Immature natural killer cell (primary cell): ENCODE measurements around the gene EMSY. TPM values are rescaled to one million over a fixed set of nuclear protein-coding genes. Genes with fewer than 3 reads are reported as not detected.
"Not testable (repeated sequence)": the region's sequence is repeated elsewhere in the genome, so short reads cannot be mapped to it uniquely, and the experiment has no call there.

Experiments
- DNase-seq, 3 donors: peaks; one replicate each; pipeline ENCODE4 v3.0.0; 2022; ENCODE audit warnings: mixed read lengths in 1 of 3
- H3K27ac Mint-ChIP-seq, 6 donors: one replicate each; pipeline ENCODE4 v1.8.0; 2020; ENCODE audit warnings: mixed read lengths in 6 of 6, mild to moderate bottlenecking in 5 of 6, inconsistent platforms in 4 of 6, moderate library complexity in 3 of 6
- H3K27me3 Mint-ChIP-seq, 3 donors: one replicate each; pipeline ENCODE4 v1.8.0; 2020 to 2021; ENCODE audit warnings: low read depth in 3 of 3, mild to moderate bottlenecking in 3 of 3, mixed read lengths in 3 of 3, moderate library complexity in 3 of 3, inconsistent platforms in 1 of 3
- H3K36me3 Mint-ChIP-seq, 3 donors: one replicate each; pipeline ENCODE4 v1.8.0; 2020; ENCODE audit warnings: mixed read lengths in 3 of 3, inconsistent platforms in 2 of 3, mild to moderate bottlenecking in 2 of 3
- H3K4me1 Mint-ChIP-seq, 2 donors: one replicate each; pipeline ENCODE4 v1.8.0; 2020; ENCODE audit warnings: inconsistent platforms in 2 of 2, mild to moderate bottlenecking in 2 of 2, mixed read lengths in 2 of 2, moderate library complexity in 1 of 2
- H3K4me3 Mint-ChIP-seq, 5 donors: one replicate each; pipeline ENCODE4 v1.8.0; 2020; ENCODE audit warnings: mild to moderate bottlenecking in 5 of 5, mixed read lengths in 5 of 5, inconsistent platforms in 3 of 5, moderate library complexity in 3 of 5
- H3K9me3 Mint-ChIP-seq, 6 donors: one replicate each; pipeline ENCODE4 v1.8.0; 2020; ENCODE audit warnings: mild to moderate bottlenecking in 6 of 6, mixed read lengths in 6 of 6, inconsistent platforms in 4 of 6, moderate library complexity in 3 of 6
- polyA plus RNA-seq, 3 donors: library from polyadenylated mRNA; unstranded; fragments of 300-500 nt; fragmentation: Illumina TruSeq; gene quantifications; one replicate each; pipeline ENCODE4 v1.2.3, GENCODE V29; 2021

Gene EMSY
- polyA plus RNA-seq, 3 donors from 2014 or later: 14.4 to 16.9 (median 15.5) TPM

- no peaks in the 10 kb centered on the region for H3K9me3 Mint-ChIP-seq
- no peaks in the 10 kb centered on the region for H3K4me1 Mint-ChIP-seq
- no peaks in the 10 kb centered on the region for H3K36me3 Mint-ChIP-seq
Observed at GRCh38 chr11:76577226-76577920, 132.6 kb downstream of the EMSY start.

GRCh38 chr11:76577921-76578653 lies 133.3 kb downstream of the EMSY start:
- Mint-ChIP-seq H3K4me3 (no peak overlapping the region), H3K36me3 (no peaks in the 10 kb centered on the region), H3K9me3 (no peaks in the 10 kb centered on the region), H3K27me3 (peaks cover 2 to 7% (median 6%) of the 10 kb centered on the region in 3 donors), H3K4me1 (no peaks in the 10 kb centered on the region), H3K27ac (no peak overlapping the region)
- no peak for DNase-seq

More at GRCh38 chr11:76577226-76577920, 132.6 kb downstream of the EMSY start:
- no peak for DNase-seq
- H3K27me3 Mint-ChIP-seq: peaks cover 2 to 7% (median 6%) of the 10 kb centered on the region in 3 donors
- no peak overlapping the region for H3K4me3 Mint-ChIP-seq
- H3K27ac Mint-ChIP-seq: no peak overlapping the region

- no peak for DNase-seq
- Mint-ChIP-seq H3K9me3 (no peaks in the 10 kb centered on the region), H3K4me3 (no peak overlapping the region), H3K27me3 (peaks cover under 1 to 6% (median 6%) of the 10 kb centered on the region in 3 donors), H3K27ac (no peak overlapping the region), H3K4me1 (no peaks in the 10 kb centered on the region), H3K36me3 (no peaks in the 10 kb centered on the region)
Observed at GRCh38 chr11:76578654-76579055, 133.8 kb downstream of the EMSY start.

- Mint-ChIP-seq H3K27me3 (peaks cover 0 to 6% (median 4%) of the 10 kb centered on the region in 3 donors), H3K4me1 (no peaks in the 10 kb centered on the region), H3K4me3 (no peak overlapping the region), H3K36me3 (no peaks in the 10 kb centered on the region), H3K9me3 (no peaks in the 10 kb centered on the region), H3K27ac (no peak overlapping the region)
- DNase-seq: no peak
Observed at GRCh38 chr11:76579056-76579751, 134.4 kb downstream of the EMSY start.

GRCh38 chr11:76579752-76580151 lies 134.9 kb downstream of the EMSY start:
- no peak for DNase-seq
- Mint-ChIP-seq H3K36me3 (no peaks in the 10 kb centered on the region), H3K27ac (no peak overlapping the region), H3K9me3 (no peaks in the 10 kb centered on the region), H3K27me3 (peaks cover 0 to 6% (median 4%) of the 10 kb centered on the region in 3 donors), H3K4me1 (no peaks in the 10 kb centered on the region), H3K4me3 (no peak overlapping the region)

- not testable (repeated sequence) for H3K4me1 Mint-ChIP-seq, H3K4me3 Mint-ChIP-seq, DNase-seq, H3K27me3 Mint-ChIP-seq, H3K27ac Mint-ChIP-seq, H3K9me3 Mint-ChIP-seq, H3K36me3 Mint-ChIP-seq
Observed at GRCh38 chr11:76582471-76582870, 137.7 kb downstream of the EMSY start.

GRCh38 chr11:76587820-76588454 lies 143.1 kb downstream of the EMSY start:
- peaks cover 0 to 4% (median 3%) of the 10 kb centered on the region in 3 donors for H3K27me3 Mint-ChIP-seq

GRCh38 chr11:76588455-76589325 lies 143.9 kb downstream of the EMSY start:
- peaks cover 0 to 7% (median 3%) of the 10 kb centered on the region in 3 donors for H3K27me3 Mint-ChIP-seq
- no peak overlapping the region for H3K4me3 Mint-ChIP-seq
- DNase-seq: peak in 2 of 3 donors; percentile 3 to 5
- no peaks in the 10 kb centered on the region for H3K9me3 Mint-ChIP-seq
- H3K27ac Mint-ChIP-seq: peak overlapping the region in 2 of 6 donors; percentile 23 to 35
- H3K36me3 Mint-ChIP-seq: no peaks in the 10 kb centered on the region
- H3K4me1 Mint-ChIP-seq: peaks cover 5 to 7% of the 10 kb centered on the region in 2 donors

More at GRCh38 chr11:76587820-76588454, 143.1 kb downstream of the EMSY start:
- Mint-ChIP-seq H3K9me3 (no peaks in the 10 kb centered on the region), H3K4me3 (peak overlapping the region in 1 of 5 donors; percentile 5), H3K27ac (peak overlapping the region in 1 of 6 donors; percentile 35), H3K4me1 (peaks cover 5 to 7% of the 10 kb centered on the region in 2 donors), H3K36me3 (no peaks in the 10 kb centered on the region)
- DNase-seq: no peak

GRCh38 chr11:76589477-76589876 lies 144.7 kb downstream of the EMSY start:
- H3K9me3 Mint-ChIP-seq: no peaks in the 10 kb centered on the region
- DNase-seq: no peak
- peak overlapping the region in 1 of 6 donors; percentile 11 for H3K27ac Mint-ChIP-seq
- no peak overlapping the region for H3K4me3 Mint-ChIP-seq
- no peaks in the 10 kb centered on the region for H3K36me3 Mint-ChIP-seq
- peaks cover 5 to 7% of the 10 kb centered on the region in 2 donors for H3K4me1 Mint-ChIP-seq
- peaks cover 0 to 7% (median 3%) of the 10 kb centered on the region in 3 donors for H3K27me3 Mint-ChIP-seq

GRCh38 chr11:76589964-76590950 lies 145.4 kb downstream of the EMSY start:
- H3K27ac Mint-ChIP-seq: no peak overlapping the region
- no peak overlapping the region for H3K4me3 Mint-ChIP-seq
- peaks cover 0 to 2% (median 0%) of the 10 kb centered on the region in 6 donors for H3K9me3 Mint-ChIP-seq
- H3K4me1 Mint-ChIP-seq: peaks cover 5 to 7% of the 10 kb centered on the region in 2 donors
- H3K36me3 Mint-ChIP-seq: no peaks in the 10 kb centered on the region
- no peak for DNase-seq
- peaks cover 0 to 7% (median 3%) of the 10 kb centered on the region in 3 donors for H3K27me3 Mint-ChIP-seq

- Mint-ChIP-seq H3K4me3 (no peak overlapping the region), H3K27ac (no peak overlapping the region), H3K27me3 (peaks cover 0 to 7% (median 3%) of the 10 kb centered on the region in 3 donors), H3K4me1 (peaks cover 5 to 7% of the 10 kb centered on the region in 2 donors), H3K9me3 (peaks cover 0 to 2% (median 0%) of the 10 kb centered on the region in 6 donors), H3K36me3 (no peaks in the 10 kb centered on the region)
- DNase-seq: no peak
Observed at GRCh38 chr11:76591416-76591815, 146.6 kb downstream of the EMSY start.
